HepG2 (cell line): ENCODE data around the gene TMEM267. TPM values are rescaled to one million over a fixed set of nuclear protein-coding genes. Genes with fewer than 3 reads are reported as not detected.

Source experiments
- ARID5B ChIP-seq: IDR thresholded peaks from 2 replicates; pipeline ENCODE4 v1.4.0; 2020; ENCODE audit warnings: mild to moderate bottlenecking, missing genetic modification reagents
- ATF4 ChIP-seq, 2 experiments: fragments of 450-650 bp in 1 of 2; sonication (generic) in 1 of 2; formaldehyde crosslinking; IDR thresholded peaks; 2 replicates each; pipeline versions ENCODE4 v1.5.0 to v1.8.0; 2020 to 2022; ENCODE audit warnings: mild to moderate bottlenecking in 1 of 2, missing genetic modification reagents in 1 of 2
- GLMP ChIP-seq: sonication (generic); formaldehyde crosslinking; IDR thresholded peaks from 2 replicates; pipeline ENCODE4 v1.9.0; 2021; ENCODE audit warnings: missing genetic modification reagents, mild to moderate bottlenecking, borderline replicate concordance
- HIC2 ChIP-seq: sonication (generic); formaldehyde crosslinking; IDR thresholded peaks from 2 replicates; pipeline ENCODE4 v1.9.0; 2022; ENCODE audit warnings: low read depth, missing genetic modification reagents
- MEIS1 ChIP-seq: sonication (generic); formaldehyde crosslinking; IDR thresholded peaks from 2 replicates; pipeline ENCODE4 v1.9.0; 2021; ENCODE audit warnings: mild to moderate bottlenecking, missing genetic modification reagents, moderate library complexity, borderline replicate concordance
- MIER2 ChIP-seq: IDR thresholded peaks from 2 replicates; pipeline ENCODE4 v1.6.1; 2016; ENCODE audit warnings: missing biosample characterization, missing genetic modification reagents
- MXD3 ChIP-seq: IDR thresholded peaks from 2 replicates; pipeline ENCODE4 v1.6.1; 2016; ENCODE audit warnings: mild to moderate bottlenecking, missing biosample characterization, missing genetic modification reagents
- NFE2L1 ChIP-seq: sonication (generic); formaldehyde crosslinking; IDR thresholded peaks from 2 replicates; pipeline ENCODE4 v1.4.0; 2020; ENCODE audit warnings: missing genetic modification reagents, mild to moderate bottlenecking, borderline replicate concordance
- ONECUT2 ChIP-seq: sonication (generic); formaldehyde crosslinking; IDR thresholded peaks from 2 replicates; pipeline ENCODE4 v1.4.0; 2020; ENCODE audit warnings: missing genetic modification reagents
- PRDM10 ChIP-seq: sonication (generic); formaldehyde crosslinking; IDR thresholded peaks from 2 replicates; pipeline ENCODE4 v1.4.0; 2020; ENCODE audit warnings: low read depth, missing genetic modification reagents
- SMC3 ChIP-seq: IDR thresholded peaks from 2 replicates; pipeline ENCODE4 v1.6.1; 2011; ENCODE audit warnings: low read length, improper control_type of control experiment
- TRIM24 ChIP-seq: sonication (generic); formaldehyde crosslinking; IDR thresholded peaks from 2 replicates; pipeline ENCODE4 v1.8.0; 2022; ENCODE audit warnings: mild to moderate bottlenecking, missing genetic modification reagents
- TSC22D2 ChIP-seq: sonication (generic); formaldehyde crosslinking; IDR thresholded peaks from 2 replicates; pipeline ENCODE4 v1.5.1; 2020; ENCODE audit warnings: missing genetic modification reagents, mild to moderate bottlenecking, borderline replicate concordance
- XRCC5 ChIP-seq: fragments of 200-400 bp; formaldehyde crosslinking; optimal IDR thresholded peaks from 2 replicates; pipeline ENCODE3; 2017; ENCODE audit warnings: mild to moderate bottlenecking, low read length
- ZNF761 ChIP-seq: sonication (generic); formaldehyde crosslinking; conservative IDR thresholded peaks from 2 replicates; pipeline ENCODE4 v1.4.0; 2020; ENCODE audit warnings: mild to moderate bottlenecking, missing genetic modification reagents
- ZNF839 ChIP-seq: sonication (generic); formaldehyde crosslinking; IDR thresholded peaks from 2 replicates; pipeline ENCODE4 v1.4.0; 2020; ENCODE audit warnings: missing genetic modification reagents, mild to moderate bottlenecking, borderline replicate concordance
- polyA plus RNA-seq, 8 experiments: library from polyadenylated mRNA; depleted of rRNA in 3 of 8; stranded (reverse) in 7 of 8; unstranded in 1 of 8; fragments of >200 nt; fragmentation: Illumina TruSeq in 4 of 8; extraction: Trizol in 4 of 8; gene quantifications; 2 replicates each; pipeline versions ENCODE4 v1.2.1 to v1.2.3, GENCODE V29; 2011 to 2016; ENCODE audit warnings: low read depth in 4 of 8, missing spikeins in 1 of 8, mixed read lengths in 1 of 8; ENCODE audit not compliant: insufficient read depth in 1 of 8
- total RNA-seq, 5 experiments: library from RNA; depleted of rRNA; stranded (reverse); fragments of >200 nt; fragmentation: Illumina TruSeq; extraction: Trizol; gene quantifications; 2 replicates each; pipeline ENCODE4 v1.2.3, GENCODE V29; 2016; ENCODE audit warnings: low read depth in 1 of 5

Gene TMEM267
- total and polyA plus RNA-seq, 2 of the 13 experiments (the other 11 are each of a cell fraction or from before 2014, with no cell fraction given): 8.9 to 12.6 TPM

- TF ChIP-seq PRDM10 (CRISPR knock-in tag) (no peak; the same call in 1 of the 2 replicates), MEIS1 (CRISPR knock-in tag) (no peak), MIER2 (CRISPR knock-in tag) (0 out of 2 replicates have a peak, but pooled peaks have one; percentile 26), ZNF761 (0 out of 2 replicates have a peak, but pooled peaks have one; percentile 4), TRIM24 (CRISPR knock-in tag) (no peak), ATF4 (CRISPR knock-in tag; IDR thresholded peaks at IDR 0.05) (no peak), SMC3 (peak; percentile 45; the same call in 1 of the 2 replicates), TSC22D2 (CRISPR knock-in tag) (no peak), NFE2L1 (CRISPR knock-in tag) (no peak), ONECUT2 (CRISPR knock-in tag) (no peak), GLMP (CRISPR knock-in tag) (no peak), ZNF839 (CRISPR knock-in tag) (no peak), XRCC5 (peak; percentile 69), HIC2 (CRISPR knock-in tag) (no peak), MXD3 (CRISPR knock-in tag) (no peak), ARID5B (CRISPR knock-in tag) (0 out of 2 replicates have a peak, but pooled peaks have one; percentile 11)
Measured at GRCh38 chr5:43401827-43402226, 81.8 kb downstream of the TMEM267 start (continued).
